GM20431 (cell line): ENCODE data around the gene TBRG4.

ENCODE experiments used
- in situ Hi-C: fragments of 300-500 bp; cut with MseI, MboI; formaldehyde crosslinking; loops from one replicate; pipeline ENCODE4 v1.15.0; 2020; ENCODE audit warnings: low sequenced_read_pairs; ENCODE audit not compliant: unreplicated experiment

Gene TBRG4

DNA sequence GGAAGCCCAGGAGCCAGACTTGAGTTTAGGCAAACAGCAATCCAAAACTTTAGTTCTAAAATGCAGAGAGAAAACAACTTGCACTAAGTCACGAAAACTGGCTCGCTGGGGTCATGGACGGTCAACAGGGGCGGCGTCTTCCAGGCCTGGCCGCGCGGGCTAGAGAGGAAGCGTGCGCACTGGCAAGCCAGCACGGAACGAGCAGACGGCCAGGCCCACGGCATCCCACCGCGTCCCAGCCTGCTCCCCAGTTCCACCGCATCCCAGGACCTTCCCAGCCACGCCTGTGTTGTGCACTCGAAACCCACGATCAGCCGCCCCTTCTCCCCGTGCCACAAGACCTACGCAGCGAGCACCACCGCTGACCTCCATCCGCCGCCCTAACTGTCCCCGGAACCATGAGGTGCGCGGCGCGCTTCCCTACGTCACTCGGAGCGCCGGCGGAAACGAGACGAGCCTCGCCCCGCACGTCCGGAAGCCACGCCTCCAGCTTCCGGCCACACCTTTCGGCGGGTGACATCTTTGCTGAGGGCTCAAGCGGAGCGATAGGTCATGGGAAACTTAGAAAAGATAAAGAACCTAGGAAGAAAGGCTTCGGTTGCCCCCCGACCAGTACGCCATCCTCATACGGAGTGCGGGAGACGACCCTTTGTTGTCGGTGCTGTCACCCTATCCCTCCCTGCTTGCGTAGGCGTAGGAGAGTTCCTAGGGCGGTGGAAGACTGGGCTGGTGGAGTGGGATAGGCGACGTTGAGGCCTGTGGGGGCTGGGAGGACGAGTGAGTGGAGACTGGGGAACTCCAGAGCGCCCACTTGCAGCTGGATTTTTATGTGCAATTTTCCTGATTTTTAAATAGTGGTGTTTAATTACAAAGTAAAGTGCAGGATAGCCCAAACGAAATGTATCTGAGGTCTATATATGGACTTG lies at the start of gene TBRG4:
TSS of gene TBRG4 (minus strand) at position 400 of the 926 bp plus-strand sequence. CDS start 2,460 bp downstream, outside the sequence.
- in situ Hi-C loops = no loop called here

DNA sequence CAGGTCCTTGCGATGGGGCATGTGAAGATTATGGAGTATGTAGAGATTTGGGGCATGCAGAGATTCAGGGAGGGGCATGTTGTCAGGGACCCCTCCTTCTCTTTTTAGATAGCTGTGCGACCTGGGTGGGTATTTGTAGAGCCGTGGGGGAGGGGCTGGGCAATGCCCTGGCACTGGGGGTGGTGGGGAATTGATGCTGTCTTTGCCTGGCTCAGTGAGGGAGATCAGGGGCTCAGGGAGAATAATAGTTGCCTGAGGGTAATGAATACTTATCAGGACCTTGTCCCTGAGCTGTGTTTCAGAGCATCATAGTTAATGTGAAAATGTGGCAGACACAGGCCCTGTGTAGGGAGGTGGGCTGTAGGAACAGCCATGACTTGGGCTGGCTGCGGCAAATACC lies 49.6 kb upstream of the TBRG4 start:
- in situ Hi-C loops = loop anchor here (25.0 kb wide), 1 partner anchor 701 kb away; the partner anchor contains the start of gene CCDC201

DNA sequence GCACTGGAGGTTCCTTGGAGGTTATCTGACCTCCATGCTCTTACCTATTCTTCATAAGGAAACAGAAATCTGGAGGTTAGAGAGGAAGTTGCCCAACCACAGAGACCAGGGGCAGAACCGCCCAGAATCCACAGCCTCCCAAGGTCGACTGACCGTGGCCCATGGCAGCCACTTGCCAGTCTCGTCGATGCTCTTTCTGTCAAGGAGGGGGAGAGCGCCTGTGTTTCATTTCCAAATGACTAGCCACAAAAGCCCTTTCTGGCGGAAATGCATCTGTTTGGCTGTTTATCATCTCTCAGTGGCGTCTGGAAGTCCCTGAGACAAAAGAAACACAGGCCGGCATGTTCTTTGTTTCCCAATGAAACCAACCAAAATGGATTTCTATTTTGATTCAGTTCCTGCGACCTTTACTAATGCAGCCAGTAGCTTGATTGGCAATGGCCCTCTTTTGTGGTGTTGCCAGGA lies 49.0 kb upstream of the TBRG4 start:
- in situ Hi-C loops = loop anchor here (25.0 kb wide), 1 partner anchor 702 kb away; the partner anchor contains the start of gene CCDC201

DNA sequence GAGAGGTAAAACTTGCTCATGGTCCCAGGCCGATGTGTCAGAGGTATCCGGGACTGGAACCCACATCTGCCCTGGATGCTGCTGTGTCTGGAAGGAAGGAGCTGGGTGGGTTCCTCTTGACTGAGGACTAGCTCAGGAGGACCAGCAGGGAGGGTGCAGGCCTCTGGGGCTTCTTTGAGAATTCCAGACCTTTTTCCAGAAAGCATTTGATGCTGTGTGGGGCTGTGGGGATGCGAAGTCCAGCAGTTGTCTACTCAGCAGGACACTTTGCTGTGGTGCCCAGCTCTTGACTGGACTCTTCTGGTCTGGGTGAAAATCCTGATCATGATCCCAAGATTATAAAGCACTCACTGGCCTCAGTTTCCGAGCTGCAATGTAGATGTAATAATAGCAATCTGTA lies 47.8 kb upstream of the TBRG4 start:
- in situ Hi-C loops = loop anchor here (25.0 kb wide), 1 partner anchor 703 kb away; the partner anchor contains the start of gene CCDC201

DNA sequence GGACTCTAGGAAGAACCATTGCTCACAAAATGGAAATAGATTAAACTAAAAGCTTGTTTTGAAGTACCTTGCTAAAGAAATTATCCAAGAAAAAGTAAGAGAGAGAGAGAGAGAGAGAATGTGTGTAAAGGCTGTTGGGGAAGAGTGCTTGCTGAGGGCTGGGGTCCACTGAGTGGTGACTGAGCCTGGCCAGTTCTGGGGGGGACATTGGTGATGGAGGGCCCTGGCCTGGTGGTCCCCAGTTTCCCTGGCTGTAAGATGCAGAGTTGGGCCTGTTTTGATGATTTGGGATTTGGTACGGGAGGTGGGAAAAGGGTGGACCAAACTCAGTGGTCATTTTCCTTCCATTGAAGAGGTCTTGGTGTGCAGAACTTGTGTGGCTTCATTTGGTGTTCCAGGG lies 47.0 kb upstream of the TBRG4 start:
- in situ Hi-C loops = loop anchor here (25.0 kb wide), 1 partner anchor 704 kb away; the partner anchor contains the start of gene CCDC201

DNA sequence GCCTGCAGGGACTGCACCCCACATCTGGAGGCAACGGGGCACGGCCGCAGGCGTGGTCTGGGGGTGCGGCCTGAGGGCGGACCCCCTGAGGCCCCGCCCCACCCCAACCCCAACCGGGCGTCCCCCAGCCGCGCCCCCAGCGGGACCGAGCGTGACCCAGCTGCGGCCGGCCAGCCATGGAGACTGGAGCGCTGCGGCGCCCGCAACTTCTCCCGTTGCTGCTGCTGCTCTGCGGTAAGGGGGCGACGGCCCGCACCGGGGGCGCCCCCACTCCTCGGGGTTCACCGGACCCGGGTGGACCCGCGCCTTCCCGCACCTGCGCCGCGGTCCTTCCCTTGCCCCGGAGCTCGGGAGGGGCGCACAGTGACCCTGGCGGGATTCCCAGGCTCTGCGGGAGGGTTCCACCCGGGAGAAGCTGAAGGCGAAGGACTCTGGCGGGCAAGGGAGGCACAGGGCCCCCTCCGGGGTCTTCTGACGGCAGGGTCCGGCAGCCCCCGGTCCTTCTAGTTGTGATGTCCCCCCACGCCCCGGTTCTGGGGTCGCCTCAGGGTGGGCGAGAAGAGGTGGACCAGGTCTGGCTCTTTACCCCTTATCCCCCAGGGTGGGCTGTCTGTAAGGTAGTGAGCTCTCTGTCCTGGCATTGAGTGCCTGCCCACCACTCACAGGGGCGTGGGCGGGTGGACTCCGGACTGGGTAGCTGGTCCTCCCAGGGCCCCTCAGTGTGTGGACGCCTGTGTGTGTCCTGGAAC lies 46.3 kb upstream of the TBRG4 start, which contains the start of gene RAMP3:
TSS of gene RAMP3 (plus strand) at position 139 of the 749 bp plus-strand sequence. CDS start at position 177, 38 bp downstream.
- in situ Hi-C loops = loop anchor here (25.0 kb wide), 1 partner anchor 704 kb away; the partner anchor contains the start of gene CCDC201

DNA sequence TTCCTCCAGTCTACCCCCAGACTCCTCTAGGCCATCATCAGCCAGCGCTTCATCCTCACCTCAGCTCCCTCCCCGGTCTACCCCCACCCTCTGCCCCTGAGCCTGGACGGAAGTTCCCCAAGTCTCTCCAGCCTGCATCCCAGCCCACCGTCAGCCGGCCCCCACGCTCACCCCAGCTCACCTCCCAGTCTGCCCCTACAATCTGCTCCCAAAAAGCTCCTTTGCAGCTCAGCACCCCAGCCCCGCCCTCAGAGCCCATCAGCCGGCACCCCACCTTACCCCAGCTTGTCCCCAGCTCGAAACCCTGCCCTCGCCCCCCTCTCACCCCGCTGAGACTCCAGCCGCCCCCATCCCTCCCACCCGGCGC lies 45.8 kb upstream of the TBRG4 start:
- in situ Hi-C loops = loop anchor here (25.0 kb wide), 1 partner anchor 705 kb away; the partner anchor contains the start of gene CCDC201

DNA sequence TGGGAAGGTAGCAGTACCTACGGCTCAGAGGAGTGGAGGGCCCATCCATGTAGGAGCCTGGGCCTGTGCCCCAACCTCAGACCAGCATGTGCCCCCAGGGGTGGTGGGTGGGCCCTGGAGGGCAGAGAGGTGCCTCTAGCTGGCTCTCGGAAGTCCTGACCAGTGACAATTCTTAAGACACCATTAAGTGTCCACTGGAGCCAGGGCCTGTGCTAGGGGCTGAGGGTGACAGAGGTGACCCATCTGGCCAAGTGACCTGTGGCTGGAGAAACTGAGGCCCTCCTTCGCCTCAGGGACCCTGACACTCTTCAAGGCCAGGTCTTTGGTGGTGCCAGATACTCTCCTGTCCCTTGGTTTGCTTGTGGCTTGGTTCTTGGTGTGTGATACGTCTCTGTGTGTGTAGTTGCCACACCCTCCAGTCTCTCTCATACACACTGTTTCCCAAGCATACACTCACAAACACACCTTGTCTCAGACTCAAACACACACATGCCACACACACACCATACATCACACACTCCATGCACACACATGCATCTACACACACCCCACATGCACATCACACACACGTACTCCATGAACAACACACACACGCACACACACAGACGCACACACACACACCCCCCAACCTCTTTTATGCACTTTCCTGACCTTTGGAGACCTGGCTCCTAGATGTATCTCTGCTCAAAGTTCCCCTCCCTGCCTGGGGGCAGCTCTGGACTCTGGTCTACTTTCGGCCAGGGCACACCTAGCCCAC lies 45.2 kb upstream of the TBRG4 start:
- in situ Hi-C loops = loop anchor here (25.0 kb wide), 1 partner anchor 706 kb away; the partner anchor contains the start of gene CCDC201

DNA sequence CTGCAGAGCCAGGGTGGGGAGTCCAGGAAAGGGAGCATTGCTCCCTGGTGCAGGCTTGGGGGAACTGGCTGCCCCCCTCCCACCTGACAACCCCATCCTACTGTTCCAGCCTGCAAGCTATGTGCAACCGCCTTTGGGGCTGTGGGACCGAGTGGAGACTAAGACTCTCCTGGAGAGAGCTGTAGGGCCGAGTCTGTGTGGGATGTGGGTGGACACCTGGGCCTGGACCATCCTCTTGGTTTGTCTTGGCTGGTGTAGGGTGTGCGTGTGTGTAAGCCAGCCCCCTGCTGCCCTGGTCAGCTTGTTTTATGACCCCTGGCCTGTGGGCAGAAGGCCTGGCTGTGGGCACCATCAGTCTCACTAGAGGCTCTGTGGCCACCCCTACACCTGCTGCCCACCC lies 44.4 kb upstream of the TBRG4 start:
- in situ Hi-C loops = loop anchor here (25.0 kb wide), 1 partner anchor 706 kb away; the partner anchor contains the start of gene CCDC201

DNA sequence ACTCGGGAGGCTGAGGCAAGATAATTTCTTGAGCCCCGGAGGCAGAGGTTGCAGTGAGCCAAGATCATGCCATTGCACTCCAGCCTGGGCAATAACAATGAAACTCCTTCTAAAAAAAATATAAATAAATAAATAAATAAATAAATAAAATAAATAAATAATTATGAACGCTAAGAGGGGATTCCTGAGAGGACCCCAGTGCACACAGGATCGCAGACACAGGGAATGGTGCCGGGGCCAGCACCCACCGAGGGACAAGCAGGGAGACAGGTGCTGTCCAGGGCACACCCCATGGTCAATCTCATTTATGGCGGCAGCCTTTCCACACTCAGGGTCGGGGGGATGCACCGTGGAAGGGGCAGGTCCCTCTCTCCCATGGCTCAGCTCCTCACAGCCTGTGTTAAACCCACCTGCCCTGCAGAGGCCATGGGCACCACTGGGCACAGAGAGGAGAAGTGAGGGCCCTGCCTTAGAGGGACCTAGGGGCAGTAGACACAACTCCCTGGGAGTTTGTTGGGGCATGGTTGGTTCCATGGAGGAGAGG lies 43.9 kb upstream of the TBRG4 start:
- in situ Hi-C loops = loop anchor here (25.0 kb wide), 1 partner anchor 707 kb away; the partner anchor contains the start of gene CCDC201

DNA sequence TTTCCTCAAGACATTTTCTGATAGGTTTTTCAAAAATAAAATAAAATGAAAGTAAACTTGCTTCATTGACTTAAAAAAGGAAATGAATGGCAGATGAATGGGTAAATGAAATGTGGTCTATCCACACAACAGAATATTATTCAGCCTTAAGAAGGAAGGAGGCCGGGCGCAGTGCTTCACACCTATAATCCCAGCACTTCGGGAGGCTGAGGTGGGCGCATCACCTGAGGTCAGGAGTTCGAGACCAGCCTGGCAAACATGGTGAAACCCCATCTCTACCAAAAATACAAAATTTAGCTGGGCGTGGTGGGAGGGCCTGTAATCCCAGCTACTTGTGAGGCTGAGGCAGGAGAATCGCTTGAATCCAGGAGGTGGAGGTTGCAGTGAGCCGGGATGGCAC lies 42.4 kb upstream of the TBRG4 start:
- in situ Hi-C loops = loop anchor here (5.0 to 25.0 kb wide), 2 partner anchors 108 to 708 kb away; partner anchors contain the start of gene CCDC201

DNA sequence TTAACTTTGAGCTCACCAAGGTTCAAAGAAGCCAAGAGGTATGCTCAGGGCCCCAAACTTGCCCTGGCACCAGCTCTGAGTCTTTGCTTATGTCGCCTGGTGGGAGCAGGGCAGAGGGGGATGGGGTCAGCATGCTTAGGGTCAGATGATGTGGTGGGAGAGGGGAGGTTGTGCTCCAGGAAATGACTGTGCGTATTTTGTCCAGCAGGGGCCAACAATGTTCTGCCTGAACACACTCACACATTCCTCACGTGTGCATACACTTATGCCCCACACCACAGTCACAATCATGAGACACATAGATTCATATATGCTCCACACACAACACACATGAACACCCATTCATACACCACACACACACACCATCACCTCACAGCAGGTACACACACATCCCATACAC lies 41.7 kb upstream of the TBRG4 start:
- in situ Hi-C loops = loop anchor here (5.0 to 25.0 kb wide), 2 partner anchors 109 to 709 kb away; partner anchors contain the start of gene CCDC201

DNA sequence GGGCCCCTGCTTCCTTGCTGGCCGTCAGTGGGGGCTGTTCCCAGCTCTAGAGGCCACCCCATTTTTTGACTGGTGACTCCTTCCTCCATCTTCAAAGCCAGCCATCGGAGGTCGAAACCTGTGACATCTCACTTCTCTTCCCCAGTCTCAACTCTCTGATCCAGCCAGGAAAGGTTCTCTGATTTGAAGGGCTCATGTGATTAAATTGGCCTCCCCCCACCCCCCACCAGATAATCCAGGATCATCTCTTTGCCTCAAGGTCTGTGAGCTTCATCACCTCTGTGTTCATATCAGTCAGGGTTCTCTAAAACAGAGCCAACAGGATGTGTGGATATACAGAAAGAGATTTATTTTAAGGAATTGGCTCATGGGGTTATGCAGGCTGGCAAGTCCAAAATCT lies 40.5 kb upstream of the TBRG4 start:
- in situ Hi-C loops = loop anchor here (5.0 to 25.0 kb wide), 2 partner anchors 110 to 710 kb away; partner anchors contain the start of gene CCDC201

DNA sequence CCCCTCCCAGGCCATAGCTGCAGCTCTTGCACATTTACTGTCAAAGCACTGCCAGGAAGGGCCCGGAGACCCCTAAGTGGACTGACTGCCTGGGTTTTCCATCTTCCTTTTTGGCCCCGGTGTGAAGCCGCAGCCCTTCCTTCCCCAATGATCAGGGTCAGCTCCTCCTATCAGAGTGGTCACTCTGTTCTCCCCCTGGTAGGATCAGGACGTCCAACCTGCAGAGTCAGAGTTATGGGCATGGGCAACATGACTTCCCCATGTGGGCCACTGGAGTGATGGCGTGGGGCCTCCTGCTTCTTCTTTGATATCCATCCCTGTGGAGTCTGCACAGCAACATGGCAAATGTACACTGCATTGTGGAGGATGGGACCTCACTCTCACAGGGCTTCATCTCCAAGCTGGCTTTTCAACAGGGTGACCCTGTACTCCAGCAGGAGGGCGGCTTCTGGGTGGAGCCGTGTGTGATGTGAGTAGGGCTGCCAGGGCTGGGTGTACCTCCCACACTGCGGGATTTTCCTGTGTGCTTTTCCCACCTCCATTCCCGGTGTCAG lies 39.7 kb upstream of the TBRG4 start:
- in situ Hi-C loops = loop anchor here (5.0 to 25.0 kb wide), 2 partner anchors 111 to 711 kb away; partner anchors contain the start of gene CCDC201

DNA sequence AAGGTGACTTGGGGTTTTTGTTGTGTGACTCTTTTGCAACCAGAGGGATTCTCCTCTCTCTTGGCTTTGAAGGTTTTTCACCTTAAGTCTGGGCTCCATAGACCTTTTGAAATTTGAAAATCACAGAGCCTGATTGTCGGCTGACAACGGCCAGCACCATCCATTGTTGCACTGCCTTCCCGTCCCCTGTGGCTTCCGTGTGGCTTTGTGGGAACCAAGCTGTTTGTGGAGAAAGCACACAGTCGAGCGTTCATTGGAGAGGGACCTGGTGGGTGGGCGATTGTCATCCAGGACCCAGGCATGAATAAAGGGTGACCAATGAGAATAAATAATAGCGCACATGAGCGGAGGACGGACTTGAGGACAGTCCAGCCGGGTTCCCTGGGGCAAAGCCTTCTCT lies 38.7 kb upstream of the TBRG4 start:
- in situ Hi-C loops = loop anchor here (5.0 to 25.0 kb wide), 2 partner anchors 112 to 712 kb away; partner anchors contain the start of gene CCDC201

DNA sequence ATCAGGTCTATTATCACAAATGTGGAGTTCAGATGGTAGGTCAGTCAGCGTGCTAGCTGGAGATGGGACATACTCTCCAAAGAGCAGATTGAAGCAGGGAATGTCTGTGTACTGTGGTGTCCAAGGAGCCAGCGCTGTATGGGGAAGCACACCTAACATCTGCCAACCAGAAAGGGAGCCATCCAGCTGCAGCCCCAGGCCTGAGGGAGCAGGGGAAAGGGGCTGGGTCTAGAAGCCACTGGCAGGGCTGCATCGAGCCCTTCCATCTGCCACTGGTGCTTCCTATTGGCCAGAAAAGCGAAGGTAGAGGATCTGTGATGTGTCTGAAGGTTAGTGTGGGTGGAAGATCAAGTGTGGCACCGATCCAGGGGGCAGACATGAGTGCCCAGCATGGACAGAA lies 38.1 kb upstream of the TBRG4 start:
- in situ Hi-C loops = loop anchor here (5.0 to 25.0 kb wide), 3 partner anchors 113 to 713 kb away; partner anchors contain the start of gene CCDC201

DNA sequence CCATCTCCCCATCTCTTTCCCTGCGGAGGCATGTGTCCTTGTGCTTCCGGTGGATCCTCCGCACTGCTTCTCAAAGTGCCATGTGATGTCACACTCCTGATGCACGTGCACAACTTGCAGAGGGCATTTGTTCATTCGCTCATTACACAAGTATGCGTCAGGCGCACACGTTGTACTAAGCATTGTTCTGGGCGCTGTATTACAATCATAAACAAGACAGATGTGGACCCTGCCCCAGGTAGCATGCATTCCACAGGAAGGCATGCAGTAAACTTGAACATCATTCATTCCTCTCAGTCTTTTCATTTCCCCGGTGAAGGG lies 37.1 kb upstream of the TBRG4 start:
- in situ Hi-C loops = loop anchor here (25.0 kb wide), 1 partner anchor 211 kb away; no protein-coding TSS in a partner anchor
